Activated naive CD4-positive, alpha-beta T cell treated with anti-CD3 and anti-CD28 coated beads for 36 hours (primary cell): Measurements from ENCODE around the gene PHLDB2. TPM values are rescaled to one million over a fixed set of nuclear protein-coding genes. Genes with fewer than 3 reads are reported as not detected.

ENCODE experiments used
- CTCF ChIA-PET: fragments of 350-600 bp; sonication (Branson Sonifier 250); formaldehyde crosslinking; loops from one replicate; lab custom pipeline; 2021; ENCODE audit warnings: antibody characterized with exemption; lab: Charles Lee
- DNase-seq: peaks from one replicate; pipeline ENCODE4 v3.0.0-alpha.2; 2020
- H3K27ac Mint-ChIP-seq: one replicate; pipeline ENCODE4 v1.8.0; 2021; ENCODE audit warnings: mild to moderate bottlenecking, mixed read lengths
- H3K27me3 Mint-ChIP-seq: one replicate; pipeline ENCODE4 v1.8.0; 2021; ENCODE audit warnings: low read depth, mixed read lengths
- H3K36me3 Mint-ChIP-seq: one replicate; pipeline ENCODE4 v1.8.0; 2021; ENCODE audit warnings: low read depth, mixed read lengths
- H3K4me1 Mint-ChIP-seq: one replicate; pipeline ENCODE4 v1.8.0; 2021; ENCODE audit warnings: low read depth, mixed read lengths
- H3K4me3 Mint-ChIP-seq: one replicate; pipeline ENCODE4 v1.8.0; 2021; ENCODE audit warnings: mild to moderate bottlenecking, moderate library complexity, mixed read lengths
- H3K9me3 Mint-ChIP-seq: one replicate; pipeline ENCODE4 v1.8.0; 2021; ENCODE audit warnings: mixed read lengths
- intact Hi-C: fragments of 100-400 bp; cut with micrococcal nuclease; formaldehyde crosslinking; loops from one replicate; pipeline ENCODE4 v1.15.1; 2023
- total RNA-seq, 2 experiments: library from RNA; stranded (reverse); gene quantifications; one replicate each; pipeline ENCODE4 v1.2.3, GENCODE V29; 2021

The PHLDB2 gene
- total RNA-seq, 2 experiments from 2014 or later = 1.1 TPM

DNA sequence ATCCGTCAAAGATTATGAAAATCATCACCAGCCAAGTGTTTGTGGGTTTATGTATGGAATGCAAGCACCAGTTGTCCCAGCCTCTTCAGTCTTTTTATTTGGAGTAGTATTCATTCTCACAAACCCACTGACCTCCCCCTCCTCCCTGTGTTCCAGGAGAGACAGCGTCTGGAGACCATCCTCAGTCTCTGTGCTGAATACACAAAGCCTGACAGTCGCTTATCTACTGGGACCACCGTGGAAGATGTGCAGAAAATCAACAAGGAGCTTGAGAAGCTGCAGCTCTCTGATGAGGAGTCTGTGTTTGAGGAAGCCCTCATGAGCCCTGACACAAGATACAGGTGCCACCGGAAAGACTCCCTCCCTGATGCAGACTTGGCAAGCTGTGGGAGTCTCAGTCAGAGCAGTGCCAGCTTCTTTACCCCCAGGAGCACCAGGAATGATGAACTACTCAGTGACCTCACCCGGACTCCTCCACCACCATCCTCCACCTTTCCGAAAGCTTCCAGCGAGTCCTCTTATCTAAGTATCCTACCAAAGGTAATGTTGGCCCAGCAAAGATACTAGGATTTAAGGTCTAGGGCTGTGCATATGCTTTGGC, 54.2 kb downstream of the PHLDB2 start:
- intact Hi-C loops = no loop called here
- peaks cover 2% of the 10 kb centered on the region for H3K27me3 Mint-ChIP-seq
- H3K27ac Mint-ChIP-seq = no peak overlapping the region
- no peaks in the 10 kb centered on the region for H3K36me3 Mint-ChIP-seq
- H3K4me1 Mint-ChIP-seq = no peaks in the 10 kb centered on the region
- no peak for DNase-seq
- CTCF ChIA-PET = interaction anchor here (0.6 to 1.7 kb wide), 2 partner anchors 17 to 101 kb away, joined by 3 read pairs; no protein-coding TSS in a partner anchor
- no peaks in the 10 kb centered on the region for H3K9me3 Mint-ChIP-seq
- H3K4me3 Mint-ChIP-seq = no peak overlapping the region

DNA sequence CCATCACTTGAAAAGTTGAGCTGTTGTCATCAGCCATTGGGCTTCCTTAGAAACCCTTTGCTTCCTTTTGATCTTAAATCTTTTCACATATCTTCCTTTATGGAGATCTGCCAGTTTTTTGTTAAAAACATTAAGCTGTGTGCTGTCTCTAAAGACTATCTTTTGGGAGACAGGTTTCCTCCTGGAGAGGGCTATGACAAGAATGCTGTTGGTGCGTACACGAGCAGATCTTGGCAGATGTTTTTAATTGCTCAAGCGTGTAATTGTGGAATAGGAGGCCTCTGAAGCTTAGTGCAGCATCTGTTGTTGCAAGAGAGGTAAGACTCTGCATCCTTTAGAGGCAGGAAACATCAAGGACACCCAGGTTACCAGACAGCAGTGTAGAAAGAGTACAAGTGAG, 56.8 kb downstream of the PHLDB2 start:
- CTCF ChIA-PET = no interaction called here

GRCh38 chr3:111917300-111917699, 58.2 kb downstream of the PHLDB2 start:
- Mint-ChIP-seq H3K36me3 (no peaks in the 10 kb centered on the region), H3K27me3 (peaks cover 2% of the 10 kb centered on the region), H3K27ac (no peak overlapping the region), H3K9me3 (no peaks in the 10 kb centered on the region), H3K4me1 (no peaks in the 10 kb centered on the region), H3K4me3 (no peak overlapping the region)
- intact Hi-C loops = no loop called here
- no peak for DNase-seq
- CTCF ChIA-PET = no interaction called here

More for the DNA sequence above, 56.8 kb downstream of the PHLDB2 start:
- H3K4me1 Mint-ChIP-seq = no peaks in the 10 kb centered on the region
- H3K9me3 Mint-ChIP-seq = no peaks in the 10 kb centered on the region
- H3K4me3 Mint-ChIP-seq = no peak overlapping the region
- intact Hi-C loops = no loop called here
- no peaks in the 10 kb centered on the region for H3K36me3 Mint-ChIP-seq
- H3K27me3 Mint-ChIP-seq = peaks cover 2% of the 10 kb centered on the region
- DNase-seq = no peak
- no peak overlapping the region for H3K27ac Mint-ChIP-seq

GRCh38 chr3:111919370-111920065, 60.5 kb downstream of the PHLDB2 start:
- no peak for DNase-seq
- CTCF ChIA-PET = no interaction called here
- no peaks in the 10 kb centered on the region for H3K9me3 Mint-ChIP-seq
- H3K27me3 Mint-ChIP-seq = peaks cover 2% of the 10 kb centered on the region
- no peaks in the 10 kb centered on the region for H3K36me3 Mint-ChIP-seq
- no peak overlapping the region for H3K4me3 Mint-ChIP-seq
- intact Hi-C loops = no loop called here
- peaks cover 3% of the 10 kb centered on the region for H3K4me1 Mint-ChIP-seq
- no peak overlapping the region for H3K27ac Mint-ChIP-seq

- peaks cover 3% of the 10 kb centered on the region for H3K4me1 Mint-ChIP-seq
- CTCF ChIA-PET = interaction anchor here (0.6 kb wide), 1 partner anchor 80 kb away, joined by 3 read pairs; no protein-coding TSS in a partner anchor
- H3K27ac Mint-ChIP-seq = no peak overlapping the region
- no peaks in the 10 kb centered on the region for H3K9me3 Mint-ChIP-seq
- intact Hi-C loops = no loop called here
- H3K27me3 Mint-ChIP-seq = no peaks in the 10 kb centered on the region
- no peak for DNase-seq
- H3K36me3 Mint-ChIP-seq = no peaks in the 10 kb centered on the region
- H3K4me3 Mint-ChIP-seq = no peak overlapping the region
Measured at GRCh38 chr3:111921181-111921580, 62.1 kb downstream of the PHLDB2 start.

DNA sequence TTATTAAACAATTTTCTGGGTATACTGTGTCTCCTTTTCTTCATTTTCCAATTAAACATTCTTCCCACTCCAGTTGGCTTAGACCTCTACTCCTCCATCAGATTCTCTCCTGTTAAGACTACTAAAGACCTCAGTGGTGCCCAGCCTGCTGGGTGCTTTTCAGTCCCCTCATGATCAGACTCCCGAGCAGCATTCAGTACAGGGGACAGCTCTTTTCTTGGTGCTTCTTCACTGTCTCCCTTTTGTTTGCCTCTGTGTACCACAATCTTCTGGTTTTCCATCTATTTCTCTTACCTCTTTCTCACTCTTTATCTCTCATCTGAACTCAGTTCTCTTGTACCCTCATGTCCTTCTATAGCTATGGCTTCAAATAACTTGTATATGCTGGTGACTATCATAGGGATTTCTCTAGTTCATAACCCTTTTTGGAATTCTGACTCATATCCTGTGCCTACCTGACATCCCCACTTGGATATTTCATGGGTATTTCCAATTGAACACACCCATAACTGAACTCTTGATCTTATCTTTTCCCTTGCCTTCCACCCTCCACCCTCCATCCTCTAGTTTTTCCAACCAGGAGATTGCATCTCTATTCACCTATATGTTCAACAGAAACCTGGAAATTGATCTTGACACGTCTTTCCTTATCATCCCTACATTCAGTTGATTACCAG, 64.2 kb downstream of the PHLDB2 start:
- Mint-ChIP-seq H3K27me3 (no peaks in the 10 kb centered on the region), H3K36me3 (no peaks in the 10 kb centered on the region), H3K27ac (no peak overlapping the region), H3K4me3 (no peak overlapping the region), H3K4me1 (peaks cover 3% of the 10 kb centered on the region), H3K9me3 (no peaks in the 10 kb centered on the region)
- no peak for DNase-seq
- intact Hi-C loops = no loop called here
- CTCF ChIA-PET = interaction anchor here (1.1 kb wide), 1 partner anchor 207 kb away, joined by 3 read pairs; no protein-coding TSS in a partner anchor

DNA sequence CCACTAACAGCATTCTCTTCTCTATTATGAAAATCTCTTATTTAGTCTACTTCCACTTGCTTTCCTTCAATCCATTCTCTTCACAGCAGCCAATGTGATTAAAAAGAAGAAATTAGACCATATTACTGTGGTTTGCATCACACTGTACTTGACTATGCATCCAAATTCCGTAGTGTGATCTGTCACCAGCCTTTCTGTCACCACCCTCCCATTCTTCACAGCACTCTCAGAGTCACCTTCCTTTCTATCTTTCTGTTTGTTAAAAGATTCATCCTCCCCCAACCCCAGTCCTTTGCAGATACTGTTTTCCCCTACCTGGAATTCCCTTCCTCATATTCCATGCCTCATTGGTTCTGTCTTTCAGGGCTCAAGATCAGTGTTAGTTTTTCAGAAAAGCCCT, 64.7 kb downstream of the PHLDB2 start:
- Mint-ChIP-seq H3K4me1 (peaks cover 3% of the 10 kb centered on the region), H3K27me3 (no peaks in the 10 kb centered on the region), H3K27ac (no peak overlapping the region), H3K9me3 (no peaks in the 10 kb centered on the region), H3K4me3 (no peak overlapping the region), H3K36me3 (no peaks in the 10 kb centered on the region)
- CTCF ChIA-PET = interaction anchor here (1.1 kb wide), 1 partner anchor 207 kb away, joined by 3 read pairs; no protein-coding TSS in a partner anchor
- intact Hi-C loops = no loop called here
- DNase-seq = no peak

DNA sequence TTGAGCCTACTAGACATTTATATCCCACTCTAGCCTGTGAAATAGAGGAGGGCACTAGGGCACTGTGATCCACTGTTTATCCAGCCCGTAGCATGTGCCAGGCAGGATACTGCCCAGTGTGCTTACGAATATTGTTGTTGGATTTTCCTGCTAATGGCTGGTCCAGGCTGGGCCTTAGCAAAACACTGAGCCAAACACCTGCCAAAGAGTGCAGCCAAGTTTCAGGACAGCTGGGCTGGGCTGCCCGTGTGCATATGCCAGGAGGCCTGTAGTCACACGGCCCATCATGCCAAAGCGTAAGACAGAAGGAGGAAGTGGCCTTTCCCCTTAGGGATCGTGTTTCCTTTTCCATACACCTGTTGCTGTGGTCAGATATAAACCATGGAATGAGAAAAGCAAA, 65.2 kb downstream of the PHLDB2 start:
- intact Hi-C loops = no loop called here

GRCh38 chr3:111926266-111926676, 67.2 kb downstream of the PHLDB2 start:
- no peaks in the 10 kb centered on the region for H3K27me3 Mint-ChIP-seq
- H3K4me3 Mint-ChIP-seq = no peak overlapping the region
- CTCF ChIA-PET = no interaction called here
- H3K4me1 Mint-ChIP-seq = peaks cover 3% of the 10 kb centered on the region
- intact Hi-C loops = no loop called here
- H3K9me3 Mint-ChIP-seq = no peaks in the 10 kb centered on the region
- H3K27ac Mint-ChIP-seq = no peak overlapping the region
- no peaks in the 10 kb centered on the region for H3K36me3 Mint-ChIP-seq
- no peak for DNase-seq

More for the DNA sequence above, 65.2 kb downstream of the PHLDB2 start:
- Mint-ChIP-seq H3K4me3 (no peak overlapping the region), H3K4me1 (peaks cover 3% of the 10 kb centered on the region), H3K36me3 (no peaks in the 10 kb centered on the region), H3K27ac (no peak overlapping the region), H3K27me3 (no peaks in the 10 kb centered on the region), H3K9me3 (no peaks in the 10 kb centered on the region)
- CTCF ChIA-PET = no interaction called here
- no peak for DNase-seq

GRCh38 chr3:111928613-111929012, 69.5 kb downstream of the PHLDB2 start:
- intact Hi-C loops = no loop called here
- no peaks in the 10 kb centered on the region for H3K4me1 Mint-ChIP-seq
- H3K36me3 Mint-ChIP-seq = no peaks in the 10 kb centered on the region
- H3K27ac Mint-ChIP-seq = no peak overlapping the region
- no peak for DNase-seq
- no peaks in the 10 kb centered on the region for H3K9me3 Mint-ChIP-seq
- no peak overlapping the region for H3K4me3 Mint-ChIP-seq
- H3K27me3 Mint-ChIP-seq = no peaks in the 10 kb centered on the region
- CTCF ChIA-PET = no interaction called here

DNA sequence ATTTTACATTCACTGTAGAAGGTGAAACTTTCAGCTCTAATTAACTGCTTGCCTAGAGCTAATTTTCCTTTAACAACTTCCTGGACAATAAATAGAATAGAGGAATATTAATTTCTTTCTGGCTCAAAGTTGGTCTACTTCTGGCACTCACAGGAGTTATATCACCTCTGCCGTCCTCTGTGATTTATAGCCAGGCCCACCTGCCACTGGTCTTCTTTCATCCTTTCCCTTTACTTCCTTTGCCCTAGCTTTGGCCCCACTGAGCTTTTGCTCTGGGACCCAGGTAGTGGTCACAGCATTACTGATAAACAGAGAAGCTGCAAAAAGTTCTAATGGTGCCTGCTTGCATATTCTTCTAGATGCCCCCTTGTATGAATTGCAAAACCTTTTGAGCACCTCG, 70.4 kb downstream of the PHLDB2 start:
- intact Hi-C loops = no loop called here
- no peaks in the 10 kb centered on the region for H3K9me3 Mint-ChIP-seq

GRCh38 chr3:111932946-111933345, 73.9 kb downstream of the PHLDB2 start:
- H3K36me3 Mint-ChIP-seq = no peaks in the 10 kb centered on the region
- H3K4me1 Mint-ChIP-seq = no peaks in the 10 kb centered on the region
- no peaks in the 10 kb centered on the region for H3K9me3 Mint-ChIP-seq
- H3K27ac Mint-ChIP-seq = no peak overlapping the region
- CTCF ChIA-PET = no interaction called here
- DNase-seq = no peak
- H3K4me3 Mint-ChIP-seq = no peak overlapping the region
- intact Hi-C loops = no loop called here
- H3K27me3 Mint-ChIP-seq = no peaks in the 10 kb centered on the region

More for the DNA sequence above, 70.4 kb downstream of the PHLDB2 start:
- no peak overlapping the region for H3K27ac Mint-ChIP-seq
- H3K27me3 Mint-ChIP-seq = no peaks in the 10 kb centered on the region
- no peak for DNase-seq
- H3K4me1 Mint-ChIP-seq = no peaks in the 10 kb centered on the region
- CTCF ChIA-PET = interaction anchor here (0.7 kb wide), 2 partner anchors 10 to 70 kb away, joined by 3 to 4 read pairs; no protein-coding TSS in a partner anchor
- H3K4me3 Mint-ChIP-seq = no peak overlapping the region
- no peaks in the 10 kb centered on the region for H3K36me3 Mint-ChIP-seq
